Astrocyte (in vitro differentiated cells and primary cell): ENCODE measurements around the gene B3GAT3.

Experiments used
- EZH2 ChIP-seq: IDR thresholded peaks from 2 replicates; pipeline ENCODE4 v1.6.1; 2012; ENCODE audit warnings: mild to moderate bottlenecking, low read length, inconsistent platforms; ENCODE audit not compliant: insufficient read depth
- TF ChIP-seq, protein P1 (sequence below): IDR thresholded peaks from 2 replicates; pipeline ENCODE4 v1.5.1; 2011; ENCODE audit warnings: low read depth, mild to moderate bottlenecking, inconsistent platforms, low read length, moderate library complexity; ENCODE audit not compliant: insufficient read depth

- TF ChIP-seq, protein P1, sequence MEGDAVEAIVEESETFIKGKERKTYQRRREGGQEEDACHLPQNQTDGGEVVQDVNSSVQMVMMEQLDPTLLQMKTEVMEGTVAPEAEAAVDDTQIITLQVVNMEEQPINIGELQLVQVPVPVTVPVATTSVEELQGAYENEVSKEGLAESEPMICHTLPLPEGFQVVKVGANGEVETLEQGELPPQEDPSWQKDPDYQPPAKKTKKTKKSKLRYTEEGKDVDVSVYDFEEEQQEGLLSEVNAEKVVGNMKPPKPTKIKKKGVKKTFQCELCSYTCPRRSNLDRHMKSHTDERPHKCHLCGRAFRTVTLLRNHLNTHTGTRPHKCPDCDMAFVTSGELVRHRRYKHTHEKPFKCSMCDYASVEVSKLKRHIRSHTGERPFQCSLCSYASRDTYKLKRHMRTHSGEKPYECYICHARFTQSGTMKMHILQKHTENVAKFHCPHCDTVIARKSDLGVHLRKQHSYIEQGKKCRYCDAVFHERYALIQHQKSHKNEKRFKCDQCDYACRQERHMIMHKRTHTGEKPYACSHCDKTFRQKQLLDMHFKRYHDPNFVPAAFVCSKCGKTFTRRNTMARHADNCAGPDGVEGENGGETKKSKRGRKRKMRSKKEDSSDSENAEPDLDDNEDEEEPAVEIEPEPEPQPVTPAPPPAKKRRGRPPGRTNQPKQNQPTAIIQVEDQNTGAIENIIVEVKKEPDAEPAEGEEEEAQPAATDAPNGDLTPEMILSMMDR: no peak
- TF ChIP-seq EZH2: no peak
Observed at GRCh38 chr11:62574363-62575071, 47.3 kb downstream of the B3GAT3 start.
